ENCODE results near the gene GBP7.

Gene GBP7

DNA sequence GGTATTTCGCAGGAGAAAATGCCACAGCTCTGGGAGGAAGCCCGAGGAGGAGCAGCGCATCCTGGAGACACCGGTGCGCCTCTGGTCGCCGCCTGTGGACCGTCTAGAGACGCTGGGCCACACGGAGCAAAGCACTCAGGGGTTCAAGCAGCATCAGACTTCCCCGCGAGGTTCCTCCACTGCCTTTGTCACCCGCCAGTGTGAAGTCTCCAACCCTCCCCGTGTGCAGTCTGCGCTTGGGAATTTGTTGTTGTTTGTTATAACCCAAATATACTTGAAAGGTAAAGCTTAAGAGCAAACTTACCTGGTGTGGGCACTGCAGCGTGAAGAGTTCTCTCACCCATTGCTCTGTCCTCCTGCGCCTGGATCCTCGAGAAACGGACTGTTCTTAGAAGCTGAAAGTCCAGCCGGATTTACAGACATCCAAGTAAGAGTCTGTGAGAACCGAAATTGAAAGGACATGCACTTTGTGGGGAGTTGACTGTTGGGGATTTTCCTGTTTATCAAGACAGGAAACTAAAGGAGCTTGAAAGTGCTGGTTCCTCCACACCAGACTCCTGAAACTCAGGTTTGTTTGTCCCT is 22.8 kb upstream of the GBP7 start, which contains the start of gene GBP4:
GBP4 (minus strand) TSS at position 452 of the 582 bp plus-strand sequence; CDS start at position 344, 108 bp downstream.
- Histone ChIP-seq H3K27ac (no peak within 1 kb of the TSS), H3K27me3 (replicated peaks) (no peaks in the 10 kb centered on the region), H3K36me3 (replicated peaks) (no peaks in the 10 kb centered on the region), H3K4me3 (ENCODE audit: low read depth, low read length) (no peak within 1 kb of the TSS)
- TF ChIP-seq, protein P1, sequence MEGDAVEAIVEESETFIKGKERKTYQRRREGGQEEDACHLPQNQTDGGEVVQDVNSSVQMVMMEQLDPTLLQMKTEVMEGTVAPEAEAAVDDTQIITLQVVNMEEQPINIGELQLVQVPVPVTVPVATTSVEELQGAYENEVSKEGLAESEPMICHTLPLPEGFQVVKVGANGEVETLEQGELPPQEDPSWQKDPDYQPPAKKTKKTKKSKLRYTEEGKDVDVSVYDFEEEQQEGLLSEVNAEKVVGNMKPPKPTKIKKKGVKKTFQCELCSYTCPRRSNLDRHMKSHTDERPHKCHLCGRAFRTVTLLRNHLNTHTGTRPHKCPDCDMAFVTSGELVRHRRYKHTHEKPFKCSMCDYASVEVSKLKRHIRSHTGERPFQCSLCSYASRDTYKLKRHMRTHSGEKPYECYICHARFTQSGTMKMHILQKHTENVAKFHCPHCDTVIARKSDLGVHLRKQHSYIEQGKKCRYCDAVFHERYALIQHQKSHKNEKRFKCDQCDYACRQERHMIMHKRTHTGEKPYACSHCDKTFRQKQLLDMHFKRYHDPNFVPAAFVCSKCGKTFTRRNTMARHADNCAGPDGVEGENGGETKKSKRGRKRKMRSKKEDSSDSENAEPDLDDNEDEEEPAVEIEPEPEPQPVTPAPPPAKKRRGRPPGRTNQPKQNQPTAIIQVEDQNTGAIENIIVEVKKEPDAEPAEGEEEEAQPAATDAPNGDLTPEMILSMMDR (IDR thresholded peaks at IDR 0.05; ENCODE audit: low read depth, low read length, missing control alignments): no peak
- no peak for DNase-seq
- in situ Hi-C loops (cut with HindIII; ENCODE audit: low pct_ligation_motif_present, low sequenced_read_pairs): no loop called here

GRCh38 chr1:89198081-89198480 is 22.3 kb upstream of the GBP7 start:
- Histone ChIP-seq H3K36me3 (replicated peaks) (no peaks in the 10 kb centered on the region), H3K27me3 (replicated peaks) (no peaks in the 10 kb centered on the region), H3K4me3 (ENCODE audit: low read depth, low read length) (no peak overlapping the region), H3K27ac (no peak overlapping the region)
- TF ChIP-seq, protein P1 (IDR thresholded peaks at IDR 0.05; ENCODE audit: low read depth, low read length, missing control alignments): no peak
- no peak for DNase-seq
- in situ Hi-C loops (cut with HindIII; ENCODE audit: low pct_ligation_motif_present, low sequenced_read_pairs): no loop called here

DNA sequence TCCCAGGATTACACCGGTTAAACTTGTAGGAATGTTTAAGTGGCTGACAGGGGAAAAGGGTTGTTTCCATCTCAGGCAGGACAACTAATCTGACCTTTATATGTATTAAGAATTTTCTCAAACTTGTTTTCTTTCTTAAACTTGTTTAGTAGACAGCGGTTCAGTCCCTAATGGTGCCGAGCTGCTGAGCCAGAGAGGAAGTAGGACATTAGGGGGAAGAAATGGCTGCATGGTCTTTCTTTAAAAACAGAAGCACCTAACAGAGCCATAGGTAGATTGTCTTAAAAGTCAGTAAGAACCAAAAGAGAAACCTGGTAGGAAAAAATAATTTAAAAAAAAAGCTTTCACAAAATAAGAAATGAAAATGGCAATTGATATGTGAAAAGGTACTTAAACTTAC is 19.7 kb upstream of the GBP7 start:
- H3K36me3 ChIP-seq (replicated peaks): no peaks in the 10 kb centered on the region
- H3K4me3 ChIP-seq (ENCODE audit: low read depth, low read length): no peak overlapping the region
- TF ChIP-seq, protein P1 (IDR thresholded peaks at IDR 0.05; ENCODE audit: low read depth, low read length, missing control alignments): no peak
- in situ Hi-C loops (cut with HindIII; ENCODE audit: low pct_ligation_motif_present, low sequenced_read_pairs): no loop called here
- no peak overlapping the region for H3K27ac ChIP-seq
- DNase-seq: no peak
- H3K27me3 ChIP-seq (replicated peaks): no peaks in the 10 kb centered on the region

DNA sequence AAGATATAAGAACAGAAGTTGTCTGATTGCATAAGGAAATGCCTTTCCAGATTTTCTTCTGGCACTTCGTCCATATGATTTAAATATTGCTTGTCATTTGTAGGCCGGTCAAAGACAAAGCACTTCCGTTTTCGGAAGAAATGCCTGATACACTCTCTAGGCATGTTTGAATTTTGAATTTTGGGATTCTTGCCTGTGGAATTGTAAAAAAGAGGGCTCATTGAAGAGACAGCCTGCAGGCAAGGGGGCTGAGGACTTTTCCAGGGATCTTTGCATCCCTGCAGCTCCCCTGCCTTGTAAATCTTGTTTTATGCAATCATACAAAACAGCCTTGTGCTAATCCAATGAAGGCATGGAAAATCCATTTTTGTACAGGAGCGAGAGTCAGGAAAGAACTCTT is 15.5 kb upstream of the GBP7 start:
- Histone ChIP-seq H3K36me3 (replicated peaks) (no peaks in the 10 kb centered on the region), H3K27ac (no peak overlapping the region), H3K27me3 (replicated peaks) (no peaks in the 10 kb centered on the region), H3K4me3 (ENCODE audit: low read depth, low read length) (no peak overlapping the region)
- DNase-seq: no peak
- in situ Hi-C loops (cut with HindIII; ENCODE audit: low pct_ligation_motif_present, low sequenced_read_pairs): no loop called here
- TF ChIP-seq, protein P1 (IDR thresholded peaks at IDR 0.05; ENCODE audit: low read depth, low read length, missing control alignments): no peak

DNA sequence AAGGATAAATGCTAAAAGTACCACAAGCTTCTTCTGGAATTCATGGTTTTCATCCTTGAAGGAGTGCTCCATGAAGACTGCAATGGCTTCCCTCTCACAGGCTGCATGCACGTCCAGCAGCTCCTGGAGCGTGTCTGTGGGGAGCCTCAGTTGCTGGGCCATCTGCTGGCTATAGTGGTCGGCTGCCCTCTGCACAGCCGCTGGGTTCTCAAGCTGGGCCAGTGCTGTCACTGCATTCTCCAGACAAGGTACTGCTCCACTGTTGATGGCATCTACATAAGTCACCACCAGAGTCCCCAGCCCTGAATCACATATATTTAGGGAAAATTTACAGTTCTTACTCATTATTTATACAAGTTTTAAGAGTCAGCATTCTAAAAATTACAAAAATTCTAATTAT is 14.2 kb upstream of the GBP7 start:
- Histone ChIP-seq H3K27ac (no peak overlapping the region), H3K4me3 (ENCODE audit: low read depth, low read length) (no peak overlapping the region), H3K36me3 (replicated peaks) (no peaks in the 10 kb centered on the region), H3K27me3 (replicated peaks) (no peaks in the 10 kb centered on the region)
- in situ Hi-C loops (cut with HindIII; ENCODE audit: low pct_ligation_motif_present, low sequenced_read_pairs): no loop called here
- DNase-seq: no peak
- TF ChIP-seq, protein P1 (IDR thresholded peaks at IDR 0.05; ENCODE audit: low read depth, low read length, missing control alignments): no peak

GRCh38 chr1:89179343-89179742 is 3.5 kb upstream of the GBP7 start:
- Histone ChIP-seq H3K27ac (no peak overlapping the region), H3K4me3 (ENCODE audit: low read depth, low read length) (no peak overlapping the region), H3K27me3 (replicated peaks) (no peaks in the 10 kb centered on the region), H3K36me3 (replicated peaks) (no peaks in the 10 kb centered on the region)
- DNase-seq: no peak
- in situ Hi-C loops (cut with HindIII; ENCODE audit: low pct_ligation_motif_present, low sequenced_read_pairs): no loop called here
- TF ChIP-seq, protein P1 (IDR thresholded peaks at IDR 0.05; ENCODE audit: low read depth, low read length, missing control alignments): no peak

Data from brain microvascular endothelial cell (primary cell).